Measurements from ENCODE around the gene PYY.
"Not testable (repeated sequence)": the region's sequence is repeated elsewhere in the genome, so short reads cannot be mapped to it uniquely, and the experiment has no call there.

The PYY gene

GRCh38 chr17:43978078-43978477 is 24.3 kb upstream of the PYY start:
- no peak for DNase-seq (ENCODE audit: low read depth, low spot score)

GRCh38 chr17:43976963-43977837 is 23.5 kb upstream of the PYY start:
- no peak for DNase-seq (ENCODE audit: low read depth, low spot score)

- DNase-seq (ENCODE audit: low read depth, low spot score): no peak
These were observed 22.2 kb upstream of the PYY start for GRCh38 chr17:43975898-43976297.

GRCh38 chr17:43974382-43975266 is 20.9 kb upstream of the PYY start:
- no peak for DNase-seq (ENCODE audit: low read depth, low spot score)

GRCh38 chr17:43972444-43973212 is 18.9 kb upstream of the PYY start:
- not testable (repeated sequence) for DNase-seq (ENCODE audit: low read depth, low spot score)

GRCh38 chr17:43971436-43971835 is 17.7 kb upstream of the PYY start:
- not testable (repeated sequence) for DNase-seq (ENCODE audit: low read depth, low spot score)

GRCh38 chr17:43970366-43970765 is 16.6 kb upstream of the PYY start:
- no peak for DNase-seq (ENCODE audit: low read depth, low spot score)

GRCh38 chr17:43967251-43967875 is 13.6 kb upstream of the PYY start:
- DNase-seq (ENCODE audit: low read depth, low spot score): no peak

- DNase-seq (ENCODE audit: low read depth, low spot score): no peak
These were observed 12.5 kb upstream of the PYY start for GRCh38 chr17:43966276-43966675.

- no peak for DNase-seq (ENCODE audit: low read depth, low spot score)
These were observed 8.7 kb upstream of the PYY start for GRCh38 chr17:43962479-43962878.

- no peak for DNase-seq (ENCODE audit: low read depth, low spot score)
These were observed 8.2 kb upstream of the PYY start for GRCh38 chr17:43961954-43962353.

GRCh38 chr17:43961292-43961691 is 7.6 kb upstream of the PYY start:
- not testable (repeated sequence) for DNase-seq (ENCODE audit: low read depth, low spot score)

- no peak for DNase-seq (ENCODE audit: low read depth, low spot score)
These were observed 5.1 kb upstream of the PYY start for GRCh38 chr17:43958748-43959352.

GRCh38 chr17:43956222-43956621 is 2.5 kb upstream of the PYY start:
- no peak for DNase-seq (ENCODE audit: low read depth, low spot score)

- DNase-seq (ENCODE audit: low read depth, low spot score): no peak
These were observed 745 bp downstream of the PYY start for GRCh38 chr17:43952724-43953666.

- no peak for DNase-seq (ENCODE audit: low read depth, low spot score)
These were observed 1.4 kb downstream of the PYY start for GRCh38 chr17:43952351-43952723.

GRCh38 chr17:43951750-43952149 is 2.0 kb downstream of the PYY start:
- no peak for DNase-seq (ENCODE audit: low read depth, low spot score)

- no peak for DNase-seq (ENCODE audit: low read depth, low spot score)
These were observed 3.2 kb downstream of the PYY start for GRCh38 chr17:43950554-43950953.

GRCh38 chr17:43949781-43950180 is 4.0 kb downstream of the PYY start:
- no peak for DNase-seq (ENCODE audit: low read depth, low spot score)

GRCh38 chr17:43946781-43947180 is 7.0 kb downstream of the PYY start:
- DNase-seq (ENCODE audit: low read depth, low spot score): no peak
